NCI-H748 (cell line): ENCODE measurements around the gene IGFALS.

ENCODE experiments used
- DNase-seq: peaks from one replicate; lab custom pipeline; 2025; ENCODE audit not compliant: unreplicated experiment; lab: John Stamatoyannopoulos, UW

IGFALS gene

DNA sequence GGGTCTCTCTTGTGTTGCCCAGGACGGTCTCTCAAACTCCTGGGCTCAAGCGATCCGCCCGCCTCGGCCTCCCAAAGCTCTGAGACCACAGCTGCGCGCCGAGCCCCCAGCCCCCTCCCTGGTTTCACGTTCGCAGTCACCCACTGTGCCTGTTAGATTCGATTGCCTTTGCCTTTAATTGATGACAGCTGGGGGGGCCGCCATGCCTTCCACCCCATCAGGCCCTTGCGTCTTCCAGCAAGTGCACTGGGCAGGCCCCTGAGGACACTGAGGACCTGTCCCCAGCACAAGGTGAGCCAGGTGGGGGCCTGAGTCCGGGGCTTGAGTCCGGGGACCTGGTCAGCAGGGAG is 3.3 kb downstream of the IGFALS start:
- DNase-seq: no peak

DNA sequence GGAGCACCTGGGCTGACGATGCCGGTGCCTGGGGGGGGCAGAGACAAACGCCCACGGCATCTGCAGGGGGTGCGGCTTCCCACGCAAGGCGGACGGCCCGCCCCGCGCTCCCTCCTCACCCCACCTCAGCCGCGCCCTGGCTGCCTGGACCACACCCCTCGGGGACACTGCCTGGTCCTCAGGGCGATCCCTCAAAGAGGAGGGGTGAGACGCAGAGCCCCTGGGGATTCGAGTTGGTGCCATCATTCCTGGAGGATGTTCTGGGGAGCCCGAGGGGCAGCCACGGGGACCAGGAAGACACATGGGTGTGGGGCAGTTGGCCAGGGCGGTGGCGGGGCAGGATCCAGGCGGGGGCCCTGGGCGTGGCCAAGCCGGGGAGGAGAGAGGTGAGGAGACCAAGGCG is 3.9 kb downstream of the IGFALS start:
- no peak for DNase-seq

DNA sequence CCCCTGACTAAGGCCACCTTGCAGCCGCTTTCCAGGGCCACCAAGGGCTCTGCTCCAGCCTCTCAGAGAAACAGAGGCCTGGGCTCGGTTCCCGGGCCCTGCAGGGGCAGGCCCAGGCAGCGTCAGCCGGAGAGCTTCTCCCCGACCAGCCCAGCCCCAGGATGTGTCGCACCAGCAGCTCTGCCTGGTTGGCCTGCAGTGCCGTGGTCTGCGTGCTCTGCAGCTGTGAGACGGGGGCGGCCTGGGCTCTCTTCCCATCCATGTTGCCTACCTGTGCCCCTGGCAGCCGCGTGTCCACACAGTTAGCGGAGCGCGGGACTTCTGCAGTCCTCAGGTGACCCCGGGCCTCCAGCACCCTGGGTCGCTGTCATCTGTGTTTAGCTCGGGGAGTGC is 4.8 kb downstream of the IGFALS start:
- DNase-seq: no peak

DNA sequence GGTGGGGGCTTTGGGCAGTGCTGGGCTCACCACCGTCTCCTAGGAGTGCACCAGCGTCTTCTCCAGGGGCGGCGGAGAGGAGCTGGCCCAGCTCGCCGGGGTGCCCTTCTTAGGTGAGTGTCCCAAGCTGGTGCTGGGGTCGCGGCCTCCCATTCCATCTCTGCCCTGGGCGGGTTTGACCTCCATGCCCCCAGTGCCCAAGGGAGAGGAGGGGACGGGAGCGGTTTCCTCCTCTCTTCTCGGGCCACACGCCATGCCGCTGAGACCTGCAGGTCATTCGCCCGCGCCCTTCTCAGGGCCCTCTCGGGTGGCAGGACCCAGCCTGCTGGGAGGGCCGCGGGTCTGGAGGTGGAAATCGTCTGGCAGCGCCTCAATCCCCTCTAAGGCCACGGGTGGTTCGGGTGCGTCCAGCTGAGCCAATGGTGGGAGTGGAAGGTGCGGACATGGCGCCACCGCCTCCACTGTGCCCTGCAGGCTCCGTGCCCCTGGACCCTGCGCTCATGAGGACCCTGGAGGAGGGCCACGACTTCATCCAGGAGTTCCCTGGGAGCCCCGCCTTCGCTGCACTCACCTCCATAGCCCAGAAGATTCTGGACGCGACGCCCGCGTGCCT is 5.3 kb downstream of the IGFALS start:
- no peak for DNase-seq

DNA sequence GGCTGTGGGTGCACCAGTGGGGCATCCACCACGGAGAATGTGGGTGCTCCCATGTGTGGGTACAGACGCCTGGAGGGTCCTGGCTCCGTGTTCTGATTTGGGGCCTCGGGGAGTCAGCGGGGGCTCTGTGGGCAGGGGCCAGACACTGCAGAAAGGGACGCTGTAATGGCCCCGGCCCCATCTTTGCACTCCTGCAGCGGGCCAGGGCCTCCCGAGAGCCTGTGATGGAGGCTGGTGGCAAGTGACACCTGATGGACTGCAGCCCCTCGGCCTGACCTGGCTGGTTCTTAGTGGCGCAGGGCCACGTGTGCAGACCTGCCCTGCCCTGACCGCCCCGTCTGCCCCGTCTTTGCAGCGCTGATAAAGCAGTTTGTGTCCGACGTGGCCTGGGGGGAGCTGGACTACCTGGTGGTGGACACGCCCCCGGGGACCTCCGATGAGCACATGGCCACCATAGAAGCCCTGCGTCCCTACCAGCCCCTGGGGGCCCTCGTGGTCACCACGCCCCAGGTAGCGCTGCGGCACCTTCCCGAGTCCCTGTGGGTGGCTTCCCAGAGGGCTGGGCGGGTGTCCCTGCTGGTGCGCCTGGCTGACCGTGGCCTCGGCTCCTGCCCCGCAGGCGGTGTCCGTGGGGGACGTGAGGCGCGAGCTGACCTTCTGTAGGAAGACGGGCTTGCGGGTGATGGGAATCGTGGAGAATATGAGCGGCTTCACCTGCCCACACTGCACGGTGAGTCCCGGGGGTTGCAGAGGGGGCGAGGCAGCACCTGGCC is 6.0 kb downstream of the IGFALS start:
- DNase-seq: no peak

DNA sequence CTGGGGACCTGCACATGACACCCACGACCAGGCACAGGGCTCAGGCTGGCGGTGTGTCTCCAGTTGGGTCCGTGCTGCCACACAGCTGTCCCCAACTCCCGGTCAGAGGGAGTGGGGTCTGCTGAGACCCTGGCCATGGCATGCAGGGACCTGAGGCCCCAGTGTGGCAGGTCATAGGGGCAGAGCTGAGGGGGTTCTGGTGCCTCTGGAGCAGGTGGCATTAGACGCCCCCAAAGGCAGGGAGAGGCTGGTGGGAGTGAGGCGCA is 6.5 kb downstream of the IGFALS start:
- no peak for DNase-seq

DNA sequence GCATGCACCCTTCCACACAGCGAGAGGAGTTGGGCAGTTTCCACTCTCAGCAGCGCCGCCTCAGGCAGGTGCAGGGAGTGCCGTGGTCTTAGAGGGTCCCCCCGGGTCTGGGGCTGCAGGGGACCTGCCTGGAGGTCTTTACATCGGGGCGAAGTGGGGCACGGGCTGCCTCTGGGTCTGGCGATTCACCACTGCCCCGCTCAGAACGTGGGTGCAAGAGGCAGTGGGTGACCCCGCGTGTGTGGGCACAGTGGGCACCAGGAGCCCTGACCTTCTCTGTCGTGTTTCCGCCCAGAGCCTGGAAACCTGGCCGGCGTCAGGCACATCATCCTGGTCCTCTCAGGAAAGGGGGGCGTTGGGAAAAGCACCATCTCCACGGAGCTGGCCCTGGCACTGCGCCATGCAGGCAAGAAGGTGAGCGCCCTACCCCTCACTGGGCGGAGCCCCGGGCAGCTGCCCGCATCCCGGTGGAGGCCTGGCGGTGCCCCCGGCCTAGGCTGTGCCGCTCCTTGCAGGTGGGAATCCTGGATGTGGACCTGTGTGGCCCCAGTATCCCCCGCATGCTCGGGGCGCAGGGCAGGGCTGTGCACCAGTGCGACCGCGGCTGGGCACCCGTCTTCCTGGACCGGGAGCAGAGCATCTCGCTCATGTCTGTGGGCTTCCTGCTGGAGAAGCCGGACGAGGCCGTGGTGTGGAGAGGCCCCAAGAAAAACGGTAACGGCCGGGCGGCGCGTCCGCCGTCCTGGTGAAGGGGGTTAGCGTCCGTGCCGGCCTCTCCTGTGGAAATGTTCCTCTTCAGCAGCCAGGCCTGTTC is 7.1 kb downstream of the IGFALS start:
- no peak for DNase-seq

DNA sequence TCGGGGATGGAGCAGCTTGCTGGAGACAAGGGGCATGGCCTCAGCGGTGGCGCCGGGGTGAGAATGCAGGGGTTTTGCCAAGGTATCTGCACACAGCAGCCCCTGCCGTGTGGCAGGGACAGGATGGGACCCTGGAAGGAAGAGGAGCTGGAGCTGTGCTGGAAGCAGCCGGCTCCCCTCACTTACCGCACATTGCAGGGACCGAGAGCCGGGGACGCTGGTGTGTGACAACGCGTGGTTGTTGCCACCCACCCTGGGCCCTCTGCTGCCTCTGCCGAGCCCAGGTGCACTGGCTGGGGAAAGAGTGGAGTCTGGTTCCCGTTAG is 7.7 kb downstream of the IGFALS start:
- DNase-seq: no peak

DNA sequence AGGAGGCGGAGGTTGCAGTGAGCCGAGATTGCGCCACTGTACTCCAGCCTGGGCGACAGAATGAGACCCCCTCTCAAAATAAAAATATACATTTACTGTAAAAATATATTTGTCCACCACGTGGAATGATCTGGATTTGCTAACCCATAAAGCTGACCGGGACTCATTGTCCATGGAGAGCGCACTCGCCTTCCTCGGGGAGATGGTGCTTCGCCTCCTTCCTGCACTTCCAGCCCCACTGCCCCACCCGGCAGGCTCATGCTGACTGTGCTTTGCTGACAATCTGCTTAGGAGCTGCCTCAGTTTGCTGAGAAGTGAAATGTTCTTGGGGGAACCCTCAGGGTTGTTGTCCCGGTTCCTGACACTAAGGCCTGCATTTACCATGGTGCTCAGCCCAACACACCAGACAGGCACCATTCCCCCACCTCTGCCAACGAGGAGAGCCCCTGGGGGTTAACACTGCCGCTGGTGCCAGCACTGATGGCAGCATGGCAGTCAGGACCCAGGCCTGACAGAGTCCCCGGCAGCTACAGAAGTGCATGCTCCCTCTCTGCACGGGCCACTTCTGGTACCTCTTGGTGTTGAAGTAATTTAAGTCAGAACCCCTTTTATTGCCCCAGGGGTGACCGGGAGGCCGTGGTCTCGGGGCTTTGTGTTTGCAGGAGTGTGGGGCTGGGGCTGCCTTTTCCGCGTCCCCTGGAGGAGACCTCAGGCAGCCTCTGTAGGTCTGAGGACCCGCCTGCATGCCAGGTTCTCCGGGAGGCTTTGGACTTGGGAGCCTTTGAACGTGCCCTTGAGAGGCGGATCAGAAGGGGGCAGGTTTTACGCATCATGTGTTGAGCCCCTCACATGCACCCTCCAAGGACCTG is 8.3 kb downstream of the IGFALS start:
- DNase-seq: no peak

DNA sequence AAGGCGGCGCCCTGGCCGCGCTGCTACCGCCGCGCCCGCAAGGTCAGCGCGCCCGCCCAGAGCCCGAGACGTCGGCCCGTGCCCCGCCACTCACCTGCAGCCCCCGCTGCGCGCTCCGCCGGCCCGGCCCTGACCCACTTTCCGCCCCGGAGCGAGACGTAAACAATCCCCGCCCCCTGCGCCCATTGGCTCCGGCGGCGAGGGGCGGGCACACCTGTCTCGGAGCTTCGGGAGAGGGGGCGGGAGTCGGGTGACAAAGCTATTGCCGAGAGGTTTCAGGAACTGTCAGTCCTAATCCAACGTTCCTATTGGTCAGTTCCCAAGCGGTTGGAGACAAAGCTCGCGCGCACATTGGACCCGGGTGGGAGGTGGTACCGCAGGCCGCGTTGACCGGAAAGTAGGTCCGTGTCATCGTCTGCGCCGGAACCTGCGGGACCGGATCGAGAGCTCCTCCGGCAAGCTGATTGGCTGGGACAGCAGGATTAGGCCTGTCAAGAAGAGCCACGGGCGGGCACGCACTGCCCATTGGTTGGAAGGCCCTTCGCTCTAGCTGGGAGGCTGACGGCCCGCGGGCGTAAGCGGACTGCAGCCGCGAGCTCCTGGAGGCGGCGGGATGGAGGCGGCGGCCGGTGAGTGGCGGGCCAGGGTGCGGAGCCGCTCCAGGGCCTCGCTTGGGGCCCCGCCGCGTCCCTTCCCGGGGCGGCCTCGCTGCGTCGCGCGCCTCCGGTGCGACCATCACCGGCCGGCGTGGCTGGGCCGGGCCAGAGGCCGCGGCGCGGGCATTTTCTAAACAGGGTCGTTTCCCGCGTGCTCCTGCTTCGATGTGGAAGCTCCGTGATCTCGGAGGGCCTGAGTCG is 10.9 kb downstream of the IGFALS start, which contains the start of the genes NUBP2 and SPSB3:
NUBP2 (plus strand) TSS at position 553 of the 857 bp plus-strand sequence; CDS start at position 614, 61 bp downstream.
SPSB3 (minus strand) TSS at position 164 of the 857 bp plus-strand sequence. CDS start 1,088 bp downstream, outside the sequence.
- DNase-seq: peak; percentile 99

DNA sequence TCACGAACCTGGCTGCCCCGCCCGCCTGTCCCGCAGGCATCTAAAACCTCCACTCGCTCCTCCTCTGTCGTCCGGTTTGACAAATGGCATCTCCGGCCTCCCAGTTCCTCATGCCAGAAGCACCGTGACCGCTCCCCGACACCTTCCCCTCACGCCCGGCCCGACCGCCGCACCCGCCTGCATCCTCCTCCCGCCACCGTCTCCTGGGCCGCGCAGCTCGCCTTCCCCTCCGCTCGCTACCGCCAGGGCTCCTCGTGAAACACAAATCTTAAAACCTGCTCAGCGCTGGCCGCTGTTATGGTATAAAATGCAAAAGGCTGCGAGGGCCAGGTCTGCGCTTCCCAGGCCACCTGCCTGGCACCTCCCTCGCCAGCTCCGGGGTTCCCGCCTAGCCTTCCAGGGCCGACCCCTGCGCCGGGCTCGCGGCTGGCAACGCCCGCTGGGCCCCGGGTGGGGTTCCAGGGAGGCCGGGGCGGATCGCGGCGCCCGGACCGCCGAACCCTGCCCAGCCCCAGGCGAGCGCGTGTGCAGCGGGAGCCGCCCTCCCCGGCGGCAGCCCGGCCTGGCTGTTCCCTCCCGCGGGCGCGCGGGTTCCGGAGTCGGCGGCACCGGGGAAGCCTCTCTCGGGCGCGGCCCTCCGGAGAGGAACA is 11.6 kb downstream of the IGFALS start:
- peak; percentile 43 for DNase-seq

DNA sequence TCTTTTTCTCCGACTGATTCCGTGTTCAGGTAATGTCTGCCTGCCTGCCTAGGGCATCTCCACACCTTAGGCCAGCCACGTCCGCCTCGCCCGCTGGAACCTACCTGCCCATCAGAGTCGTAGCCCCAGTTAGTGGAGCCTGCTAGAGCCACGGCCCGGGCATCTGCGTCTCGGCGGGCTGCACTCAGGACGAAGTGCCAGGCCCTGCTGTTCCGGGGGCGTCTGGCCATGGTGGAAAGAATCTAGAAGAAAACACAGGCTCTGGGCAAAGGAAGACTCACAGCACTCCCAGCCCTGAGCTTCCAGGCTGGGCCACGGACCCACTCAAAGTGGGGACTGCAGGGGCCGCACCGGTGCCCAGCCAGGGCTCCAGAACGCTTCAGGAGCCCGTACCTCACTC is 12.3 kb downstream of the IGFALS start:
- DNase-seq: no peak

DNA sequence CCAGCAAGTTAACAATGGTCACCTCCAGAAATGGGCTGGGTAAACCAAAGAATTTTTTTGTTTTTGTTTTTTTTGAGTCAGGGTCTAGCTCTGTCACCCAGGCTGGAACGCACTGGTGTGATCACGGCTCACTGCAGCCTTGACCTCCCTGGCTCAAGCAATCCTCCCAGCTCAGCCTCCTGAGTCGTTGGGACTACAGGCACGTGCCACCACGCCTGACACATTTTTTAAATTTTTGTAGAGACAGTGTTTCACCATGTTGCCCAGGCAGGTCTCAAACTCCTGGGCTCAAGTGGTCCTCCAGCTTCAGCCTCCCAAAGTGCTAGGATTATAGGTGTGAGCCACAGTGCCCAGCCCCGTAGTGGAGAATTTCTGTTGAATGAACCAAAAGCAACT is 12.8 kb downstream of the IGFALS start:
- no peak for DNase-seq

DNA sequence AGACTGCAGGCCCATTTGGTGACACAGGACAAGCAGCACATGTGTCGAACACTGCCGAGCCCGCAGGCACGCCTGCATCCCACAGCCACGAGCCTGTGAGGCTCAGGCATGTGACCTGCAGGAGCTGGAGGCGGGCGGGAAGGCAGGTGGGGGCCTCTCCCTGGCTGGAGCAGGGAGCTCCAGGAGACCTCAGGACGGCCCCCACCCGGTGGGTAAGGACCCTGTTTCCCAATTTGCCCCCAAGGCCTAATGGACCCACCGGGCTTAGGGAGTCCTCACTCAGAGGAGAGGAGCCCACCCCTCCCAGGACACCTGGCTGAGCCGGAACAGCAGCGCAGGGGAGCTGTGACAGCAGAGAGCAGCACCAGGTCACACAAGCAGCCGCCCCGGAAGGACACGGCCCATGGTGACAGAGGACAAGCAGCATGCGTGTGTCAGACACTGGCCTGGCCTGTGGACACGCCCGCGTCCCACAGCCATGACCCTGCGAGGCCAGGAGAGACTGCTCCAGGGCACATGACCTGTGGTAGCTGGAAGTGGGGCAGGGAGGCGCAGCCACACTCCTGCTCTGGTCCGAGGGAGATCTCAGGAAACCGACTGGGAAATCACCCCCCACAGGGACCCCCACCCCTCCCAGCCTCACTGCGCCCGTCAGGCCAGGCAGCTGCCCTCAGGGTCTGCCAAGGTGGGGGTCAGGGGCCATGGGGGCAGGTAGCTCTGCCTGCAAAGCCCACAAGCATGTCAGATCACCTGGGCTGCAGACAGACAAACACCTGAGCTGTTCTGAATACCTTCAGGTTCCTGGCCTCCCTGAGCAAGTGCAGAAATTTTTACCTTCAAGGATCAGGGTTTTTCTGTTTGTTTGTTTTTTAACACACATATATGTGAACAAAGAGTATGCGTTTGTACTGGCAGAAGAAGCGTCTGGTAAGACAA is 13.5 kb downstream of the IGFALS start:
- DNase-seq: no peak

DNA sequence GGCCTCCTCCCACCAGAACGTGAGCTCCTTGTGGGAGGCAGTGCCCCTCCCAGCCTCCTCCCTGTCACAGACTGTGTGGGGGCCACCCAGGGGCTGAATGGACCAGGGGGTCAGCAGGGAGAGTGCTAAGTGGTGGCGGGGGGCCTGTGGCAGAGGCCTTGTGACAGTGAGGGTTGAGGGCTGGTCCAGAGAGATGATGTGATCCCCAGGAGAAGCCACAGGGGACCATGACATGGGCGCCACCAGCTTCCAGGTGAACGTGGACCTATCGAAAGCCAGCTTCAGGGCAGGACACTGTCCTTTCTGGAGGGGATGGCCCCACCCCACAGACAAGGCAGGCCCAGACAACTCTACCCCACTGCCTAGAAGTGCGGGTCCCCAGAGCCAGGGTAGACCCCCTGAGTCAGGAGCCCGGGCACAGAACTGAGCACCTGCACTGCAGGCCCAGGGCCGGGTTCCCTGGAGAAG is 14.2 kb downstream of the IGFALS start:
- DNase-seq: no peak

DNA sequence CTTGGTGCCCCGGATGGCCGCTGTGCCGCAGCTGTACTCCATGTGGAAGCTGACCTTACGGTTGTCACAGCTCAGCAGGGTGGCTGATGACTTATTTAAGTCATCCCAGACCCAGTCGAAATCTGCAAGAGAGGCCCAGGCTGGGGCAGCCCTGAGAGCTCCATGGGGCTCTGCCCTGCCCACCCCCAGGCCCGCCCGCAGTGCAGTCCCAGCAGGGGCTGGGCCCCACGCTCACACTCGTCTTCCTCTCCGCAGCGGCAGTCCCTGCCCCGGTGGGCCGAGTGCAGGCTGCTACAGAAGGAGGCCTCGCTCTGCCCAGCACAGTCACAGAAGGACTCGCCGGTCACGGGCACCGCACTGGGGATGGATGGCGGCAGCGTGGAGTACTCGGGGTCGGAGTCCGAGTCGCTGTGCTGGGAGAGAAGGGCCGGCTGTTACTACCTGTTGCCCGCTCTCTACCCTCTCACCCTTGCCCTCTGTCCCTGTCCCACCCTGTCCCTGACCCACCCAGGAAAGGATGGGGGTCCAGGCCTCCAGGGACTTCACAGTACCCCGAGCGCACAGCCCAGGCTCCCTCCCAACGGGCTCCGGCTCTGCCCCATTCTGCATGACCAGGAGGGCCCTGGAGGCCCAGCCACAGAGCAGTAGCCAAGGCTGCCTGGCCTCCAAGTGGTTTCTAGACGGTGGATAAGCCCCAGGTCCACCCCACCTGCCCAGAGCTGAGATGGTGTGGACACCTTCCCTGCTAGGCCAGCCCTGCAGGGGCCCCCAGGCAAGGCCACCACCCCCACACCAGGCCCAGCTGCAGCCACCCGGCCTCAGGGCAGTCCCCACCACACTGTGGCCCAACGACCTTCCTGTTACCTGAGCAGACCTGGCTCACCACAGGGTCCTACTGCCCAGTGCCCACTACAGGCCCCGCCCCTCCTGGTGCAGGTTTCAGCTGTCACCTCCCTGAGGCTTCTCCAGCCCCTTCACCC is 15.0 kb downstream of the IGFALS start:
- DNase-seq: no peak

DNA sequence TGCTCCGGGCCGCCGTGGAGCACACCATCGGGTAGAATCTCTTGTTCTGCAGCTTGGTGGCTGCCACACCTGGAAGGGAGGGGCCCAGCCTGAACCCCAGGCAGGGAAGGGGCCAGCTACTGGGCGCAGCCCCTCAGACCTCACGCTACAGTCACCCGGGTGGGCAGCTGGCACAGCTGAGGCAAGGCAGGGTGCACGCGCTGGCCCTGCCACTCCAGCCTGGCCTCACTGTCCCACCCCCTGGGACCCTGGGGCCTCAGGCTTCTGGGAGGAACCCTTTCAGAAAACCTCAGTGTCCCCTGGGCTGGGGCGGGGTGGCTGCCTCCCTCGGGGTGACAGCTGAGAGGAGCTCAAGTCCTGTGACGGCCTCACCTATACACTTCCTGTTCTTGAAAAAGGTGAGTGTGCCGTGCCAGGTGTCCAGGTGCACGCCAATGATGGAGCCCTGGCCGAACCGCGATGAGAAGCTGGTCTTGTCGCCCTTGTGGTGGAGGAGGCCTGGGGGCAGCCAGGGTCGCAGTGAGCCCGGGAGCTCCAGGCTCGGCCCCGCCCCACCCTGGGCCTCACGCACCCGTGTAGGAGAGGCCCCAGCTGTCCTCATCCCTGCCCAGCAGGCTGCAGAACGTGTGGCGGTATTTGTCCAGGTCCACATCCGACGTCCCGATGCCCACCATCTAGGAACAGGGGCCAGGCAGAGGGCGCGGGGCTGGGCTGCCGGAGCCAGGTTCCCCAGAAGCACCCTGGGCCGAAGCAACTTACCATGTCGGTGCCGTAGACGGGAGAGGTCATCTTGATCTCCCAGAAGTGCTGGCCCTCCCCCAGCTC is 15.9 kb downstream of the IGFALS start:
- no peak for DNase-seq
